ENCODE results near the gene GNB4.
A peak's percentile ranks its signal among the peaks of the same experiment; 100 is the strongest.

GNB4 gene

GRCh38 chr3:179451265-179452175, at the start of gene GNB4:
Gene GNB4, minus strand, starts transcription at chr3:179451470. Its CDS starts 25,270 bp downstream, at chr3:179426200.
- no peak for TF ChIP-seq CTCF (IDR thresholded peaks at IDR 0.05; ENCODE audit: extremely low read depth, insufficient read depth, missing control alignments)
- in situ Hi-C loops (cut with MboI; ENCODE audit: low pct_unique_long_range_greater_than_20kb, low sequenced_read_pairs, unreplicated experiment): no loop called here
- peak; percentile 79 for DNase-seq (ENCODE audit: low spot score)

- DNase-seq (ENCODE audit: low spot score): no peak
- TF ChIP-seq CTCF (IDR thresholded peaks at IDR 0.05; ENCODE audit: extremely low read depth, insufficient read depth, missing control alignments): no peak
- in situ Hi-C loops (cut with MboI; ENCODE audit: low pct_unique_long_range_greater_than_20kb, low sequenced_read_pairs, unreplicated experiment): no loop called here
Measured at GRCh38 chr3:179495483-179495882, 44.2 kb upstream of the GNB4 start.

- in situ Hi-C loops (cut with MboI; ENCODE audit: low pct_unique_long_range_greater_than_20kb, low sequenced_read_pairs, unreplicated experiment): no loop called here
- no peak for DNase-seq (ENCODE audit: low spot score)
- TF ChIP-seq CTCF (IDR thresholded peaks at IDR 0.05; ENCODE audit: extremely low read depth, insufficient read depth, missing control alignments): no peak
Measured at GRCh38 chr3:179493260-179493659, 42.0 kb upstream of the GNB4 start.

- no peak for TF ChIP-seq CTCF (IDR thresholded peaks at IDR 0.05; ENCODE audit: extremely low read depth, insufficient read depth, missing control alignments)
- DNase-seq (ENCODE audit: low spot score): no peak
- in situ Hi-C loops (cut with MboI; ENCODE audit: low pct_unique_long_range_greater_than_20kb, low sequenced_read_pairs, unreplicated experiment): no loop called here
Measured at GRCh38 chr3:179488213-179488612, 36.9 kb upstream of the GNB4 start.

DNA sequence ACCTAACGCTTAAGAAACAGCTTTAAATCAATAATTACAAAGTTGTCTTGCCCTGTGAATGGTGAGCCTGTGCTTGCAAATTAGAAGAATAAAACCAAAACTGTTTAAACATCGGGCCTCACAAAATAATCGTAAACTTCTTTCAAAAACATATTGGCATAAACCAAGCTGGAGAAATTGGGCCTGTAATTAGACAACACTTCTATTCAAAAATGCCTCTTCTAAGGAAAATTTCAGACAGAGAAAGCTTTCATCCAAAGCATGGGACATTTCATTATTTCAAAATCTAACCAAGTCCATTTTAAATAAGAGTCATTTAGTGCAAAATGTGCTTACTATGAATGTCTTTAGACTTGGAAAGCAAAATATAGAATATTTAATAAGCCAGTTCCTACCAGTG, 35.5 kb upstream of the GNB4 start:
- DNase-seq (ENCODE audit: low spot score): no peak
- in situ Hi-C loops (cut with MboI; ENCODE audit: low pct_unique_long_range_greater_than_20kb, low sequenced_read_pairs, unreplicated experiment): no loop called here
- no peak for TF ChIP-seq CTCF (IDR thresholded peaks at IDR 0.05; ENCODE audit: extremely low read depth, insufficient read depth, missing control alignments)

- no peak for DNase-seq (ENCODE audit: low spot score)
- in situ Hi-C loops (cut with MboI; ENCODE audit: low pct_unique_long_range_greater_than_20kb, low sequenced_read_pairs, unreplicated experiment): no loop called here
- no peak for TF ChIP-seq CTCF (IDR thresholded peaks at IDR 0.05; ENCODE audit: extremely low read depth, insufficient read depth, missing control alignments)
Measured at GRCh38 chr3:179482857-179483256, 31.6 kb upstream of the GNB4 start.

All from GM13977 (cell line).